Endothelial cell of umbilical vein (primary cell): Measurements from ENCODE around the gene ERBB2. TPM values are rescaled to one million over a fixed set of nuclear protein-coding genes. Genes with fewer than 3 reads are reported as not detected.

Source experiments
- BruUV-seq: library from RNA; stranded (reverse); fragments of 400-500 nt; replicated peaks from 2 replicates; lab custom pipeline; 2021; lab: Mats Ljungman, UMichigan
- CTCF ChIA-PET: fragments of 300-600, 350-600 bp; sonication (Branson Sonifier 250); formaldehyde crosslinking; loops from one replicate; lab custom pipeline; 2021; ENCODE audit warnings: antibody characterized with exemption, inconsistent platforms; lab: Charles Lee
- POLR2A ChIA-PET: fragments of 300-600, 350-600 bp; sonication (Branson Sonifier 250); formaldehyde crosslinking; loops from one replicate; lab custom pipeline; 2021; ENCODE audit warnings: antibody characterized with exemption, inconsistent platforms; lab: Charles Lee
- DNase-seq: peaks from one replicate; pipeline ENCODE4 v3.0.0-alpha.2; 2011; ENCODE audit warnings: low read depth, low spot score
- FAIRE-seq: peaks from 2 replicates; lab custom pipeline; 2011; peaks lifted over from hg19 to GRCh38; lab: Jason Lieb, UNC
- H2AFZ ChIP-seq: 2 replicates; pipeline ENCODE4 v1.6.0; 2012; ENCODE audit warnings: low read depth, low read length, control low read depth, inconsistent platforms
- H3K27ac ChIP-seq: 2 replicates; pipeline ENCODE4 v1.5.1; 2011; ENCODE audit warnings: low read depth, mild to moderate bottlenecking, control low read depth, low read length, moderate library complexity; ENCODE audit not compliant: insufficient read depth
- H3K27me3 ChIP-seq, 2 experiments: 2 replicates each; pipeline versions ENCODE4 v1.6.0 to v1.6.1; 2011; ENCODE audit warnings: low read length in 2 of 2, mixed read lengths in 1 of 2; ENCODE audit not compliant: control insufficient read depth in 2 of 2, insufficient read depth in 2 of 2
- H3K36me3 ChIP-seq, 2 experiments: 2 replicates in 1 of 2; 3 replicates in 1 of 2; pipeline ENCODE4 v1.5.1; 2011; ENCODE audit warnings: low read length in 2 of 2, mild to moderate bottlenecking in 1 of 2, moderate library complexity in 1 of 2; ENCODE audit not compliant: control insufficient read depth in 2 of 2, insufficient read depth in 2 of 2; ENCODE audit errors: extremely low read depth in 1 of 2
- H3K4me1 ChIP-seq: 3 replicates; pipeline ENCODE4 v1.5.1; 2011; ENCODE audit warnings: mild to moderate bottlenecking, low read length; ENCODE audit not compliant: control insufficient read depth, insufficient read depth; ENCODE audit errors: extremely low read depth
- H3K4me2 ChIP-seq: 2 replicates; pipeline ENCODE4 v1.6.1; 2011; ENCODE audit warnings: low read length, control low read depth, mixed read lengths; ENCODE audit not compliant: insufficient read depth
- H3K4me3 ChIP-seq, 3 experiments: fragments of 200-600 bp in 1 of 3; sonication (generic), shearing (Covaris generic) in 1 of 3; replicated peaks in 1 of 3; 2 replicates each; pipeline ENCODE4 v1.5.1; 2011 to 2016; ENCODE audit warnings: control low read depth in 3 of 3, low read length in 3 of 3, mild to moderate bottlenecking in 2 of 3, inconsistent platforms in 1 of 3, low read depth in 1 of 3, moderate library complexity in 1 of 3; ENCODE audit not compliant: insufficient read depth in 1 of 3
- H3K79me2 ChIP-seq: 2 replicates; pipeline ENCODE4 v1.6.0; 2012; ENCODE audit warnings: low read length, inconsistent platforms; ENCODE audit not compliant: control insufficient read depth, insufficient read depth
- H3K9ac ChIP-seq: replicated peaks from 2 replicates; pipeline ENCODE3; 2011; ENCODE audit warnings: low read length, control low read depth; ENCODE audit not compliant: insufficient read depth; ENCODE audit errors: extremely low read depth
- H3K9me1 ChIP-seq: replicated peaks from 3 replicates; pipeline ENCODE4 v1.6.0; 2011; ENCODE audit warnings: mild to moderate bottlenecking, low read length; ENCODE audit not compliant: control insufficient read depth, insufficient read depth; ENCODE audit errors: extremely low read depth
- H3K9me3 ChIP-seq: replicated peaks from 2 replicates; pipeline ENCODE4 v1.5.1; 2012; ENCODE audit warnings: low read length, inconsistent platforms; ENCODE audit not compliant: control insufficient read depth, insufficient read depth
- H4K20me1 ChIP-seq: replicated peaks from 2 replicates; pipeline ENCODE3; 2011; ENCODE audit warnings: mild to moderate bottlenecking, low read length; ENCODE audit not compliant: control insufficient read depth, insufficient read depth; ENCODE audit errors: extremely low read depth
- CTCF ChIP-seq, 2 donors: IDR thresholded peaks; 1 replicate in 1 of 2; 2 replicates in 1 of 2; pipeline ENCODE4 v1.5.1; 2011; ENCODE audit warnings: low read length in 2 of 2, mild to moderate bottlenecking in 2 of 2, moderate library complexity in 2 of 2, control low read depth in 1 of 2, inconsistent platforms in 1 of 2, low read depth in 1 of 2; ENCODE audit not compliant: insufficient read depth in 1 of 2; ENCODE audit errors: extremely low read depth in 1 of 2
- EZH2 ChIP-seq: IDR thresholded peaks from 2 replicates; pipeline ENCODE4 v1.6.1; 2012; ENCODE audit warnings: borderline replicate concordance, low read depth, mild to moderate bottlenecking, moderate library complexity, low read length, inconsistent platforms; ENCODE audit not compliant: severe bottlenecking
- FOS ChIP-seq: IDR thresholded peaks from 2 replicates; pipeline ENCODE4 v1.6.1; 2011; ENCODE audit warnings: mild to moderate bottlenecking, low read length, moderate library complexity, borderline replicate concordance; ENCODE audit not compliant: insufficient read depth
- GATA2 ChIP-seq: IDR thresholded peaks from 2 replicates; pipeline ENCODE4 v1.7.0; 2011; ENCODE audit warnings: low read depth, mild to moderate bottlenecking, moderate library complexity, mixed read lengths, low read length; ENCODE audit not compliant: insufficient read length, insufficient read depth
- JUN ChIP-seq: IDR thresholded peaks from 2 replicates; pipeline ENCODE4 v1.6.1; 2011; ENCODE audit warnings: borderline replicate concordance, low read depth; ENCODE audit not compliant: insufficient read length, insufficient read depth
- MYC ChIP-seq: IDR thresholded peaks from one replicate; pipeline ENCODE4 v1.6.1; 2011; ENCODE audit warnings: mild to moderate bottlenecking, low read depth, low read length
- POLR2A ChIP-seq: IDR thresholded peaks from 2 replicates; pipeline ENCODE4 v1.6.1; 2012; ENCODE audit warnings: low read depth, mild to moderate bottlenecking, control low read depth, low read length
- POLR2AphosphoS5 ChIP-seq: IDR thresholded peaks from 2 replicates; pipeline ENCODE4 v1.6.1; 2012; ENCODE audit warnings: low read depth, mild to moderate bottlenecking, control low read depth, low read length, moderate library complexity; ENCODE audit not compliant: insufficient read depth
- dilution Hi-C: fragments of 300-500 bp; cut with MboI; formaldehyde crosslinking; loops from one replicate; pipeline ENCODE4 v1.15.0; 2019; ENCODE audit warnings: low sequenced_read_pairs; ENCODE audit not compliant: extremely low pct_ligation_motif_present
- intact Hi-C: fragments of 100-400 bp; cut with micrococcal nuclease; formaldehyde crosslinking; loops from one replicate; pipeline ENCODE4 v1.10.0; 2022
- polyA plus RNA-seq, 4 experiments: library from polyadenylated mRNA; depleted of rRNA in 3 of 4; stranded (reverse) in 3 of 4; unstranded in 1 of 4; fragments of >200 nt; gene quantifications; 2 replicates each; pipeline versions ENCODE4 v1.2.1 to v1.2.3, GENCODE V29; 2011 to 2012; ENCODE audit warnings: missing spikeins in 1 of 4
- total RNA-seq: library from RNA; stranded (reverse); gene quantifications from 2 replicates; pipeline ENCODE4 v1.2.3, GENCODE V29; 2021
- TF ChIP-seq, protein P1 (sequence below): IDR thresholded peaks from 2 replicates; pipeline ENCODE4 v1.6.1; 2011; ENCODE audit not compliant: insufficient read depth, insufficient read length

Gene ERBB2
- total and polyA plus RNA-seq, 2 donors (not counting 3 experiments of a cell fraction or from before 2014, with no cell fraction given): 20.6 to 32.9 TPM

DNA sequence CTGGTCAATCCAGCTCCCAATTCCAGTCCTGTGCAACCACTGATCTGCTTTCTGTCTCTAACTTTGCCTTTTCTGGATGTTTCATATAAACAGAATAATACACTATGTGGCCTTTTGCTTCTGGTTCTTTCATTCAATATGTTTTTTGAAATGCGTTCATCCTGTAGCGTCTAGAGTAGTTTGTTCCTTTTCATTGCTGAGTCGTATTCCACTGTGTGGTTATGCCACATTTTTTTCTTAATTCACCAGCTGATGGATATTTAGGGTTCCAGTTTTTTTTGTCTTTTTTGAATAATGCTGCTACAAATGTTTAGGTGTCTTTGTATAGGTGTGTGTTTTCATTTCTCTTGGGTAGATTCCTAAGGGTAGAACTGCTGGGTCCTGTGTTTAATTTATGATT is 32.7 kb downstream of the ERBB2 start:
- TF ChIP-seq POLR2A (no peak), EZH2 (no peak), GATA2 (no peak)
- TF ChIP-seq, protein P1, sequence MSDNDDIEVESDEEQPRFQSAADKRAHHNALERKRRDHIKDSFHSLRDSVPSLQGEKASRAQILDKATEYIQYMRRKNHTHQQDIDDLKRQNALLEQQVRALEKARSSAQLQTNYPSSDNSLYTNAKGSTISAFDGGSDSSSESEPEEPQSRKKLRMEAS: no peak
- CTCF ChIA-PET: interaction anchor here (0.8 to 2.2 kb wide), 3 partner anchors 14 to 111 kb away, joined by 3 to 8 read pairs (median 3); no protein-coding TSS in a partner anchor
- intact Hi-C loops: no loop called here

DNA sequence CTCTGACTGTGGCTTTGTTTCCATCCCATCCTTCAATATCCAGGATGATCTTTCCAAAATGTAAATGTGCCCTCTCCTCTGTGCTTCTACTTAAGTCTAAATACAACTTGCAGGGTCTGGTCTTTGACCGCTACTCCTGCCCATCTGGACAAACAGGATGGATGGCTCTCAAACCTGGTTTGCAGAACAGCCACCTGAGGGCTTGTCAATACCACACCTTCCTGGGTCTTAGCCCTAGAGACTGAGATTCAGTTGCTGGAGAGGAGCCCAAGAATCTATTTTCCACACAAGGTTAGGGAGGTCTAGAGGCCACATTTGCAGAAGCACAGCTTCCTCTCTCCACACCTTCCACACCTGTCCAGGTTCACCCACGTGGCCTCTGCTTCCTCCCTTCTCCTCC is 36.0 kb downstream of the ERBB2 start:
- Histone ChIP-seq H3K79me2 (no peaks in the 10 kb centered on the region), H3K4me2 (no peak overlapping the region), H3K9me1 (no peaks in the 10 kb centered on the region), H3K9ac (no peak overlapping the region), H3K4me1 (peaks cover 10% of the 10 kb centered on the region), H3K9me3 (no peaks in the 10 kb centered on the region), H2AFZ (no peak overlapping the region), H3K4me3 (no peak overlapping the region), H3K36me3 (no peaks in the 10 kb centered on the region), H3K27me3 (peaks cover 18 to 19% of the 10 kb centered on the region in 2 experiments), H4K20me1 (no peaks in the 10 kb centered on the region), H3K27ac (no peak overlapping the region)
- dilution Hi-C loops: no loop called here
- TF ChIP-seq MYC: no peak
- TF ChIP-seq, protein P1: no peak
- TF ChIP-seq GATA2: no peak
- no peak for TF ChIP-seq POLR2A
- TF ChIP-seq JUN: no peak
- no peak for TF ChIP-seq FOS
- no peak for TF ChIP-seq POLR2AphosphoS5
- no peak for TF ChIP-seq CTCF (IDR thresholded peaks at IDR 0.05; ENCODE audit: extremely low read depth in 1 of 2, insufficient read depth in 1 of 2, low read depth in 1 of 2, low read length in 2 of 2)
- no peak for TF ChIP-seq EZH2
- intact Hi-C loops: no loop called here
- POLR2A ChIA-PET: no interaction called here
- CTCF ChIA-PET: interaction anchor here (1.1 kb wide), 1 partner anchor 114 kb away, joined by 4 read pairs; no protein-coding TSS in a partner anchor
- FAIRE-seq (no peak), DNase-seq (no peak)
- no TSS peak for BruUV-seq

More for the DNA sequence above, 32.7 kb downstream of the ERBB2 start:
- Histone ChIP-seq H4K20me1 (no peaks in the 10 kb centered on the region), H3K4me1 (peaks cover 8% of the 10 kb centered on the region), H3K9me3 (no peaks in the 10 kb centered on the region), H3K27me3 (peaks cover 2 to 8% of the 10 kb centered on the region in 2 experiments), H2AFZ (no peak overlapping the region), H3K4me2 (no peak overlapping the region), H3K79me2 (no peaks in the 10 kb centered on the region), H3K9me1 (no peaks in the 10 kb centered on the region), H3K27ac (no peak overlapping the region), H3K36me3 (peaks cover 2% of the 10 kb centered on the region in 2 experiments), H3K9ac (no peak overlapping the region), H3K4me3 (no peak overlapping the region)
- DNase-seq (no peak), FAIRE-seq (no peak)
- dilution Hi-C loops: no loop called here
- no TSS peak for BruUV-seq
- POLR2A ChIA-PET: no interaction called here
